ENCODE data around the gene MSANTD3. TPM values are rescaled to one million over a fixed set of nuclear protein-coding genes. Genes with fewer than 3 reads are reported as not detected.

MSANTD3 gene
- total and polyA plus RNA-seq, 9 of the 15 experiments (the other 6 are each of a cell fraction or from before 2014, with no cell fraction given) = 9.4 to 28.7 (median 22.3) TPM

DNA sequence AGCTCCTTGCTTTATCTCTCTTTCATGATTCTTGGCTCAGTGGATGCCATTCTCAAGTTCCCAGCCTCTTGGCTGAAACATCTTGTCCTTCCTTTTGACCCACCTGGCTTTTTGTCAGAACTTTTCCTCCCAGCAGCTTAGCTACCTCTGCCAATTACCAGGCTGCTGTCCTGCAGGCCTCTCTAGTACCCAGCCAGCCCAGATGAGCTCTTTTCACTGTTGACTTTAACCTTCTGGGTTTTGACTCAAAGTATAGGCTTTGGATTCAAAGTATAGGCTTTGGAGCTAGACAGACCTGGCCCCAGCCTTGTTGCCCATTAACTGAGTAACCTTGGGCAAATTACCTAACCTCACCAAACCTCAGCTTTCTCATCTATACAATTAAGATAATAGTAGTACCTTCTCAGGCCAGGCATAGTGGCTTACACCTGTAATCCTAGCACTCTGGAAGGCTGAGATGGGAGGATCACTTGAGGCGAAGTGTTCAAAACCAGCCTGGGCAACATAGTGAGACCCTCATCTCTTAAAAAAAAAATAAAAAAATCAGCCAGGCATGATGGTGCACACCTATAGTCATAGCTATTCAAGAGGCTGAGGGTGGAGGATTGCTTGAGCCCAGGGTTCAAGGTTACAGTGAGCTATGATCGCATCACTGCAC is 39.4 kb downstream of the MSANTD3 start (continued):
- TF ChIP-seq, protein P1, sequence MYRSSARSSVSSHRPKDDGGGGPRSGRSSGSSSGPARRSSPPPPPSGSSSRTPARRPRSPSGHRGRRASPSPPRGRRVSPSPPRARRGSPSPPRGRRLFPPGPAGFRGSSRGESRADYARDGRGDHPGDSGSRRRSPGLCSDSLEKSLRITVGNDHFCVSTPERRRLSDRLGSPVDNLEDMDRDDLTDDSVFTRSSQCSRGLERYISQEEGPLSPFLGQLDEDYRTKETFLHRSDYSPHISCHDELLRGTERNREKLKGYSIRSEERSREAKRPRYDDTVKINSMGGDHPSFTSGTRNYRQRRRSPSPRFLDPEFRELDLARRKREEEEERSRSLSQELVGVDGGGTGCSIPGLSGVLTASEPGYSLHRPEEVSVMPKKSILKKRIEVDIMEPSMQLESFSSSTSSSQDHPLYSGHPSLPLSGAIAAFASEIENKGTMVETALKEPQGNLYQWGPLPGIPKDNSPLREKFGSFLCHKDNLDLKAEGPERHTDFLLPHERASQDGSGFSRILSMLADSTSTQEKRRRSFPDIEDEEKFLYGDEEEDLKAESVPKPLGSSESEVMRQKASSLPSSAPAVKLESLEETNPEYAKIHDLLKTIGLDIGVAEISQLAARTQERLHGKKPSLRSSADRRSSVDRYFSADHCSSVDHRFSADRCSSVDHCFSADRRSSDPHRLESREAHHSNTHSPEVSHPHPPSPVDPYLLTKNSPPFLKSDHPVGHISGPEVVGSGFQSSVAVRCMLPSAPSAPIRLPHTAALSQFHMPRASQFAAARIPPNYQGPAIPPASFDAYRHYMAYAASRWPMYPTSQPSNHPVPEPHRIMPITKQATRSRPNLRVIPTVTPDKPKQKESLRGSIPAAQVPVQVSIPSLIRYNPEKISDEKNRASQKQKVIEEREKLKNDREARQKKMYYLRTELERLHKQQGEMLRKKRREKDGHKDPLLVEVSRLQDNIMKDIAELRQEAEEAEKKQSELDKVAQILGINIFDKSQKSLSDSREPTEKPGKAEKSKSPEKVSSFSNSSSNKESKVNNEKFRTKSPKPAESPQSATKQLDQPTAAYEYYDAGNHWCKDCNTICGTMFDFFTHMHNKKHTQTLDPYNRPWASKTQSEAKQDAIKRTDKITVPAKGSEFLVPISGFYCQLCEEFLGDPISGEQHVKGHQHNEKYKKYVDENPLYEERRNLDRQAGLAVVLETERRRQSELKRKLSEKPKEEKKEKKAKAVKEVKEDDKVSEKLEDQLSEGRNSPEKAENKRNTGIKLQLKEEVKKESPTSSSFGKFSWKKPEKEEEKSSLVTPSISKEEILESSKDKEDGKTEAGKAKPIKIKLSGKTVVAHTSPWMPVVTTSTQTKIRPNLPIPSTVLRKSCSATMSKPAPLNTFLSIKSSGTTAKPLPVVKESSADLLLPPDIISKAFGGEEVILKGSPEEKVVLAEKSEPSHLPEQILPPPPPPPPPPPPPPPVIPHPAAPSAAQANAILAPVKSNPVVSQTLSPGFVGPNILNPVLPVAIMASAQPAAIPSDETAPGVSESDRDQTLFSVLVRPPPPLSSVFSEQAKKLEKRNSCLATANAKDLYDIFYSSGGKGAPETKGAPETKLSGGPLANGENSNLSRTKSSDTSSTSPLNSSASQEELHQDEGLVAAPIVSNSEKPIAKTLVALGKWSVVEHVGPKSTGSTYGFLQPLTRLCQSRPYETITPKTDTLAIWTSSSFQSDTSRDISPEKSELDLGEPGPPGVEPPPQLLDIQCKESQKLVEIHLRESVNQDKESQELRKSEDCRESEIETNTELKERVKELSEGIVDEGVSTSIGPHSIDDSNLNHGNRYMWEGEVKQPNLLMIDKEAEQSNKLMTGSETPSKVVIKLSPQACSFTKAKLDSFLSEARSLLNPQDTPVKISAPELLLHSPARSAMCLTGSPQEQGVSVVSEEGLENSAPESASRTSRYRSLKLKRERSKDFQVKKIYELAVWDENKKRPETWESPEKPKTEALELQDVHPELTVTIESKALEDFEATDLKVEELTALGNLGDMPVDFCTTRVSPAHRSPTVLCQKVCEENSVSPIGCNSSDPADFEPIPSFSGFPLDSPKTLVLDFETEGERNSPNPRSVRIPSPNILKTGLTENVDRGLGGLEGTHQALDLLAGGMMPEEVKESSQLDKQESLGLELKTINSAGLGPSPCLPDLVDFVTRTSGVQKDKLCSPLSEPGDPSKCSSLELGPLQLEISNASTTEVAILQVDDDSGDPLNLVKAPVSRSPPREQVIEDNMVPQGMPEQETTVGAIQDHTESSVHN (IDR thresholded peaks at IDR 0.05; ENCODE audit: borderline replicate concordance in 1 of 2, low read depth in 1 of 2) = no peak

Measured in K562 (cell line).